Measurements from ENCODE around the gene RCAN1. TPM values are rescaled to one million over a fixed set of nuclear protein-coding genes. Genes with fewer than 3 reads are reported as not detected.

RCAN1 gene
- total and polyA plus RNA-seq, 2 of the 13 experiments (the other 11 are each of a cell fraction or from before 2014, with no cell fraction given), result 9.4 to 34.1 TPM

DNA sequence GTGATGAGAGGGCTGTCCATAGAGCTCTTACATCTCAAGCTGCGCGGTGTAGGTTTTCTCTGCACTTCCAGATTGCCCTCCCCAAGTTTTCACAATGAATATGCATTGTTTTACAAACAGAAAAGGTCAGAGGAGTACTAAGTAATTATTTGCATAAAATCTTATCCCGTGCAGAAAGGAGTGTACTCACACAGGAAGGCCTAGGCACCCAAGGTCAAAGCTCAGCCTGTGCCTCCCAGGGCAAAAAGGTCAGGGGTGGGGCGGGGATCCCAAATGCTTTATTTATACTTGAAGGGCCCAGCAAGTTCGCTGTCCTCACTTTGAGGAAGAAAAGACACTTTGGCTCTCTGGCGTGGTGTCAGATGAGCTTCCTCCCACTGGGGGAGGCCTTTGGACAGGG is 92.6 kb downstream of the RCAN1 start (continued):
- TF ChIP-seq, protein P1, sequence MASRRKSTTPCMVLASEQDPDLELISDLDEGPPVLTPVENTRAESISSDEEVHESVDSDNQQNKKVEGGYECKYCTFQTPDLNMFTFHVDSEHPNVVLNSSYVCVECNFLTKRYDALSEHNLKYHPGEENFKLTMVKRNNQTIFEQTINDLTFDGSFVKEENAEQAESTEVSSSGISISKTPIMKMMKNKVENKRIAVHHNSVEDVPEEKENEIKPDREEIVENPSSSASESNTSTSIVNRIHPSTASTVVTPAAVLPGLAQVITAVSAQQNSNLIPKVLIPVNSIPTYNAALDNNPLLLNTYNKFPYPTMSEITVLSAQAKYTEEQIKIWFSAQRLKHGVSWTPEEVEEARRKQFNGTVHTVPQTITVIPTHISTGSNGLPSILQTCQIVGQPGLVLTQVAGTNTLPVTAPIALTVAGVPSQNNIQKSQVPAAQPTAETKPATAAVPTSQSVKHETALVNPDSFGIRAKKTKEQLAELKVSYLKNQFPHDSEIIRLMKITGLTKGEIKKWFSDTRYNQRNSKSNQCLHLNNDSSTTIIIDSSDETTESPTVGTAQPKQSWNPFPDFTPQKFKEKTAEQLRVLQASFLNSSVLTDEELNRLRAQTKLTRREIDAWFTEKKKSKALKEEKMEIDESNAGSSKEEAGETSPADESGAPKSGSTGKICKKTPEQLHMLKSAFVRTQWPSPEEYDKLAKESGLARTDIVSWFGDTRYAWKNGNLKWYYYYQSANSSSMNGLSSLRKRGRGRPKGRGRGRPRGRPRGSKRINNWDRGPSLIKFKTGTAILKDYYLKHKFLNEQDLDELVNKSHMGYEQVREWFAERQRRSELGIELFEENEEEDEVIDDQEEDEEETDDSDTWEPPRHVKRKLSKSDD (CRISPR knock-in tag; IDR thresholded peaks at IDR 0.05; ENCODE audit: low read depth), result no peak
- no peak for TF ChIP-seq ZFP1 (CRISPR knock-in tag; IDR thresholded peaks at IDR 0.05)
- TF ChIP-seq, protein P2, sequence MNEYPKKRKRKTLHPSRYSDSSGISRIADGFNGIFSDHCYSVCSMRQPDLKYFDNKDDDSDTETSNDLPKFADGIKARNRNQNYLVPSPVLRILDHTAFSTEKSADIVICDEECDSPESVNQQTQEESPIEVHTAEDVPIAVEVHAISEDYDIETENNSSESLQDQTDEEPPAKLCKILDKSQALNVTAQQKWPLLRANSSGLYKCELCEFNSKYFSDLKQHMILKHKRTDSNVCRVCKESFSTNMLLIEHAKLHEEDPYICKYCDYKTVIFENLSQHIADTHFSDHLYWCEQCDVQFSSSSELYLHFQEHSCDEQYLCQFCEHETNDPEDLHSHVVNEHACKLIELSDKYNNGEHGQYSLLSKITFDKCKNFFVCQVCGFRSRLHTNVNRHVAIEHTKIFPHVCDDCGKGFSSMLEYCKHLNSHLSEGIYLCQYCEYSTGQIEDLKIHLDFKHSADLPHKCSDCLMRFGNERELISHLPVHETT (CRISPR knock-in tag; conservative IDR thresholded peaks at IDR 0.05), result no peak
- TF ChIP-seq RELA (CRISPR knock-in tag; IDR thresholded peaks at IDR 0.05), result no peak
- TF ChIP-seq RARA (CRISPR knock-in tag; IDR thresholded peaks at IDR 0.05), result peak; percentile 93
- no peak for TF ChIP-seq NFRKB (IDR thresholded peaks at IDR 0.05)
- TF ChIP-seq SAFB2 (CRISPR knock-in tag; IDR thresholded peaks at IDR 0.05; ENCODE audit: borderline replicate concordance, low read depth), result no peak
- no peak for TF ChIP-seq ZNF251 (CRISPR knock-in tag; IDR thresholded peaks at IDR 0.05)
- no peak for TF ChIP-seq ZNF703 (CRISPR knock-in tag; IDR thresholded peaks at IDR 0.05; ENCODE audit: borderline replicate concordance)
- TF ChIP-seq HNF4G (IDR thresholded peaks at IDR 0.05; ENCODE audit: borderline replicate concordance, low read depth, low read length), result peak; percentile 85
- peak; percentile 38; the same call in 1 of the 2 replicates for TF ChIP-seq HNF4G (CRISPR knock-in tag; IDR thresholded peaks at IDR 0.05; ENCODE audit: borderline replicate concordance, low read depth)
- TF ChIP-seq, protein P3, sequence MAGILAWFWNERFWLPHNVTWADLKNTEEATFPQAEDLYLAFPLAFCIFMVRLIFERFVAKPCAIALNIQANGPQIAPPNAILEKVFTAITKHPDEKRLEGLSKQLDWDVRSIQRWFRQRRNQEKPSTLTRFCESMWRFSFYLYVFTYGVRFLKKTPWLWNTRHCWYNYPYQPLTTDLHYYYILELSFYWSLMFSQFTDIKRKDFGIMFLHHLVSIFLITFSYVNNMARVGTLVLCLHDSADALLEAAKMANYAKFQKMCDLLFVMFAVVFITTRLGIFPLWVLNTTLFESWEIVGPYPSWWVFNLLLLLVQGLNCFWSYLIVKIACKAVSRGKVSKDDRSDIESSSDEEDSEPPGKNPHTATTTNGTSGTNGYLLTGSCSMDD (CRISPR knock-in tag; IDR thresholded peaks at IDR 0.05), result no peak
- no peak for TF ChIP-seq NR3C1 (CRISPR knock-in tag; IDR thresholded peaks at IDR 0.05)
- no peak for TF ChIP-seq ZNF841 (CRISPR knock-in tag; IDR thresholded peaks at IDR 0.05; ENCODE audit: borderline replicate concordance)
- TF ChIP-seq, protein P4, sequence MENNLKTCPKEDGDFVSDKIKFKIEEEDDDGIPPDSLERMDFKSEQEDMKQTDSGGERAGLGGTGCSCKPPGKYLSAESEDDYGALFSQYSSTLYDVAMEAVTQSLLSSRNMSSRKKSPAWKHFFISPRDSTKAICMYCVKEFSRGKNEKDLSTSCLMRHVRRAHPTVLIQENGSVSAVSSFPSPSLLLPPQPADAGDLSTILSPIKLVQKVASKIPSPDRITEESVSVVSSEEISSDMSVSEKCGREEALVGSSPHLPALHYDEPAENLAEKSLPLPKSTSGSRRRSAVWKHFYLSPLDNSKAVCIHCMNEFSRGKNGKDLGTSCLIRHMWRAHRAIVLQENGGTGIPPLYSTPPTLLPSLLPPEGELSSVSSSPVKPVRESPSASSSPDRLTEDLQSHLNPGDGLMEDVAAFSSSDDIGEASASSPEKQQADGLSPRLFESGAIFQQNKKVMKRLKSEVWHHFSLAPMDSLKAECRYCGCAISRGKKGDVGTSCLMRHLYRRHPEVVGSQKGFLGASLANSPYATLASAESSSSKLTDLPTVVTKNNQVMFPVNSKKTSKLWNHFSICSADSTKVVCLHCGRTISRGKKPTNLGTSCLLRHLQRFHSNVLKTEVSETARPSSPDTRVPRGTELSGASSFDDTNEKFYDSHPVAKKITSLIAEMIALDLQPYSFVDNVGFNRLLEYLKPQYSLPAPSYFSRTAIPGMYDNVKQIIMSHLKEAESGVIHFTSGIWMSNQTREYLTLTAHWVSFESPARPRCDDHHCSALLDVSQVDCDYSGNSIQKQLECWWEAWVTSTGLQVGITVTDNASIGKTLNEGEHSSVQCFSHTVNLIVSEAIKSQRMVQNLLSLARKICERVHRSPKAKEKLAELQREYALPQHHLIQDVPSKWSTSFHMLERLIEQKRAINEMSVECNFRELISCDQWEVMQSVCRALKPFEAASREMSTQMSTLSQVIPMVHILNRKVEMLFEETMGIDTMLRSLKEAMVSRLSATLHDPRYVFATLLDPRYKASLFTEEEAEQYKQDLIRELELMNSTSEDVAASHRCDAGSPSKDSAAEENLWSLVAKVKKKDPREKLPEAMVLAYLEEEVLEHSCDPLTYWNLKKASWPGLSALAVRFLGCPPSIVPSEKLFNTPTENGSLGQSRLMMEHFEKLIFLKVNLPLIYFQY (CRISPR knock-in tag; IDR thresholded peaks at IDR 0.05; ENCODE audit: borderline replicate concordance), result no peak
- TF ChIP-seq SYNCRIP (IDR thresholded peaks at IDR 0.05; ENCODE audit: insufficient read depth, low read depth, low read length), result no peak
- peak; percentile 69 for TF ChIP-seq FOSL2 (CRISPR knock-in tag; IDR thresholded peaks at IDR 0.05)
- no peak for TF ChIP-seq ETV6 (CRISPR knock-in tag; conservative IDR thresholded peaks at IDR 0.05)
- TF ChIP-seq EEA1 (CRISPR knock-in tag; IDR thresholded peaks at IDR 0.05; ENCODE audit: borderline replicate concordance), result no peak
- no peak for TF ChIP-seq TRIM24 (CRISPR knock-in tag; IDR thresholded peaks at IDR 0.05)
- TF ChIP-seq ZNF614 (CRISPR knock-in tag; IDR thresholded peaks at IDR 0.05; ENCODE audit: borderline replicate concordance), result no peak
- TF ChIP-seq ATF1 (CRISPR knock-in tag; IDR thresholded peaks at IDR 0.05), result no peak
- no peak for TF ChIP-seq MXI1 (IDR thresholded peaks at IDR 0.05; ENCODE audit: borderline replicate concordance, low read depth, low read length)
- peak; percentile 40; the same call in 1 of the 2 replicates for TF ChIP-seq ZSCAN21 (CRISPR knock-in tag; IDR thresholded peaks at IDR 0.05; ENCODE audit: borderline replicate concordance)

All from HepG2 (cell line).